Spinal cord (tissue), 10 donors: ENCODE data around the gene PSMB10. TPM values are rescaled to one million over a fixed set of nuclear protein-coding genes. Genes with fewer than 3 reads are reported as not detected.
A peak's percentile ranks its signal among the peaks of the same experiment; 100 is the strongest.

Source experiments
- DNase-seq, 6 donors: peaks; one replicate each; pipeline versions ENCODE4 v3.0.0 to v3.0.0-alpha.2; 2013 to 2015; ENCODE audit warnings: low spot score in 6 of 6, low read depth in 4 of 6
- H3K27ac ChIP-seq: one replicate; pipeline ENCODE4 v1.5.1; 2013; ENCODE audit warnings: low read depth, low read length, control low read depth
- H3K27me3 ChIP-seq: one replicate; pipeline ENCODE4 v1.6.1; 2013; ENCODE audit warnings: low read length; ENCODE audit not compliant: control insufficient read depth, insufficient read depth
- H3K36me3 ChIP-seq: one replicate; pipeline ENCODE4 v1.6.1; 2013; ENCODE audit warnings: low read length; ENCODE audit not compliant: control insufficient read depth, insufficient read depth
- H3K4me1 ChIP-seq: one replicate; pipeline ENCODE4 v1.6.1; 2013; ENCODE audit warnings: low read length; ENCODE audit not compliant: control insufficient read depth, insufficient read depth
- H3K4me3 ChIP-seq: one replicate; pipeline ENCODE4 v1.5.1; 2013; ENCODE audit warnings: low read depth, low read length, control low read depth
- H3K9me3 ChIP-seq: one replicate; pipeline ENCODE4 v1.6.1; 2013; ENCODE audit warnings: low read length; ENCODE audit not compliant: control insufficient read depth, insufficient read depth
- WGBS: methylation state at CpG from one replicate; pipeline ENCODE4 v1.1.5; 2013; ENCODE audit warnings: missing lambda C conversion rate; ENCODE audit not compliant: insufficient coverage; 5-methylcytosine and 5-hydroxymethylcytosine counted together
- polyA plus RNA-seq, 2 donors: library from polyadenylated mRNA; unstranded; fragments of 120-200 nt; gene quantifications; one replicate each; pipeline ENCODE4 v1.2.1, GENCODE V29; 2013; ENCODE audit not compliant: insufficient read length in 2 of 2
- small RNA-seq: library from RNA; depleted of rRNA; stranded (forward); fragments of <200 nt; gene quantifications from one replicate; pipeline ENCODE3, GENCODE V24; 2014; ENCODE audit warnings: low replicate concordance
- total RNA-seq, 2 donors: library from RNA; depleted of rRNA in 1 of 2; stranded (reverse); fragments of 120-200 nt in 1 of 2; fragments of >200 nt in 1 of 2; gene quantifications; one replicate each; pipeline versions ENCODE4 v1.2.3 to v1.2.4, GENCODE V29; 2013 to 2014
- donor health status: healthy.

Gene PSMB10
- total and polyA plus RNA-seq, 4 donors: 18.7 to 64.5 (median 63.0) TPM

DNA sequence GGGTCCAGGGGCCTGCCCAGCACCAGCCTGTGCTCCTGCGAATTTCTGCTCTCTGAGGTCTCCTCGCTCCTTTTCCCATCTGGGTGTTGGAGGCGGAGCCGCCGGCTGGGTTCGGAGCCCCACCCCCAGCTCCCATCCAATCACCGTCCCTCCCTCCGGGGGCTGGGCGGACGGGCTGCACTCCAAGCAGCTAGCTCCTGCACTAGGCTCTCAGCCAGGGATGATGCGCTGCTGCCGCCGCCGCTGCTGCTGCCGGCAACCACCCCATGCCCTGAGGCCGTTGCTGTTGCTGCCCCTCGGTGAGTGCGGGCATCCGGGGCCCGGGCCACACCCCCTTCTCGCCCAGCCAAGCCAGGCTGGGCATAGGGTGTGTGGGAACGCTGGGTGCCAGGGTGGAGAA lies 52.0 kb downstream of the PSMB10 start, which contains the start of gene NRN1L:
Gene NRN1L (plus strand): TSS at position 202 of the 400 bp plus-strand sequence. CDS start 19 bp downstream, at position 221.
- Histone ChIP-seq H3K4me1 (peaks cover 26% of the 10 kb centered on the region), H3K9me3 (no peaks in the 10 kb centered on the region), H3K27ac (peak within 1 kb of the TSS; percentile 33), H3K4me3 (peak within 1 kb of the TSS; percentile 7), H3K36me3 (peaks cover 68% of the 10 kb centered on the region), H3K27me3 (no peaks in the 10 kb centered on the region)
- WGBS: 6% methylated on average over 22 of the region's 22 CpGs
- DNase-seq: peak in 5 of 6 donors; percentile 52 to 94 (median 75)

Small RNA genes lying within 50 kb of the gene (small RNA-seq; reads per million reads assigned to genes)
- gene NRN1L: not detected

Other genes starting within 250 kb of the PSMB10 start
- 10 to 100 TPM; 26.1 to 26.8 TPM for gene GFOD2, start 217.5 kb downstream of the PSMB10 start, total RNA-seq
- gene GFOD2, start 217.5 kb downstream of the PSMB10 start, polyA plus RNA-seq: 10 to 100 TPM; 48.0 to 56.0 TPM
- gene RANBP10, start 130.3 kb downstream of the PSMB10 start, total RNA-seq: 1 to 10 TPM; 6.7 to 8.2 TPM
- 10 to 100 TPM; 15.9 to 25.6 TPM for gene RANBP10, start 130.3 kb downstream of the PSMB10 start, polyA plus RNA-seq
- gene TSNAXIP1, start 130.0 kb downstream of the PSMB10 start, total RNA-seq: 10 to 100 TPM in 1 of 2 donors, 1 to 10 TPM in 1; 4.3 to 11.7 TPM
- gene TSNAXIP1, start 130.0 kb downstream of the PSMB10 start, polyA plus RNA-seq: 10 to 100 TPM; 14.9 to 20.0 TPM
- 10 to 100 TPM; 22.4 to 39.7 TPM for gene THAP11, start 94.5 kb downstream of the PSMB10 start, total RNA-seq
- gene THAP11, start 94.5 kb downstream of the PSMB10 start, polyA plus RNA-seq: 10 to 100 TPM; 31.3 to 34.9 TPM
- gene NUTF2, start 89.9 kb downstream of the PSMB10 start, total RNA-seq: 10 to 100 TPM; 47.7 to 82.6 TPM
- 100 to 1,000 TPM; 138 to 150 TPM for gene NUTF2, start 89.9 kb downstream of the PSMB10 start, polyA plus RNA-seq
- 10 to 100 TPM; 22.1 to 50.8 TPM for gene CENPT, start 89.2 kb downstream of the PSMB10 start, total RNA-seq
- 10 to 100 TPM; 60.0 to 79.2 TPM for gene CENPT, start 89.2 kb downstream of the PSMB10 start, polyA plus RNA-seq
- gene EDC4, start 63.8 kb downstream of the PSMB10 start, total RNA-seq: 10 to 100 TPM; 40.8 to 46.7 TPM
- 10 to 100 TPM; 92.0 to 97.9 TPM for gene EDC4, start 63.8 kb downstream of the PSMB10 start, polyA plus RNA-seq
- 1 to 10 TPM in 1 of 2 donors, under 1 TPM in 1; 0.89 to 2.5 TPM for gene NRN1L, start 52.0 kb downstream of the PSMB10 start, total RNA-seq
- gene NRN1L, start 52.0 kb downstream of the PSMB10 start, polyA plus RNA-seq: 1 to 10 TPM; 1.4 to 1.6 TPM
- 10 to 100 TPM in 1 of 2 donors, 1 to 10 TPM in 1; 8.7 to 18.3 TPM for gene PSKH1, start 43.6 kb downstream of the PSMB10 start, total RNA-seq
- gene PSKH1, start 43.6 kb downstream of the PSMB10 start, polyA plus RNA-seq: 10 to 100 TPM; 31.7 TPM
- gene CTRL, start 5.0 kb downstream of the PSMB10 start, total RNA-seq: 1 to 10 TPM in 1 of 2 donors, under 1 TPM in 1; 0.89 to 1.4 TPM
- gene CTRL, start 5.0 kb downstream of the PSMB10 start, polyA plus RNA-seq: 1 to 10 TPM; 4.6 to 8.1 TPM
- 10 to 100 TPM in 1 of 2 donors, 1 to 10 TPM in 1; 5.8 to 18.4 TPM for gene LCAT, start 7.3 kb upstream of the PSMB10 start, total RNA-seq
- gene LCAT, start 7.3 kb upstream of the PSMB10 start, polyA plus RNA-seq: 10 to 100 TPM; 35.3 to 50.0 TPM
- 10 to 100 TPM; 31.8 to 45.4 TPM for gene SLC12A4, start 31.8 kb upstream of the PSMB10 start, total RNA-seq
- 10 to 100 TPM; 52.9 to 58.8 TPM for gene SLC12A4, start 31.8 kb upstream of the PSMB10 start, polyA plus RNA-seq
- under 1 TPM in 1 of 2 donors, not detected in 1; 0.11 TPM for gene DPEP3, start 43.6 kb upstream of the PSMB10 start, total RNA-seq
- under 1 TPM; 0.12 to 0.22 TPM for gene DPEP3, start 43.6 kb upstream of the PSMB10 start, polyA plus RNA-seq
- 1 to 10 TPM; 2.7 to 3.0 TPM for gene DPEP2, start 62.6 kb upstream of the PSMB10 start, total RNA-seq
- 1 to 10 TPM; 1.0 to 2.3 TPM for gene DPEP2, start 62.6 kb upstream of the PSMB10 start, polyA plus RNA-seq
- gene DPEP2NB, start 79.1 kb upstream of the PSMB10 start, total RNA-seq: not detected
- not detected for gene DPEP2NB, start 79.1 kb upstream of the PSMB10 start, polyA plus RNA-seq
- 1 to 10 TPM; 6.9 to 7.4 TPM for gene DDX28, start 86.4 kb upstream of the PSMB10 start, total RNA-seq
- gene DDX28, start 86.4 kb upstream of the PSMB10 start, polyA plus RNA-seq: 1 to 10 TPM; 8.2 to 9.7 TPM
- 10 to 100 TPM; 13.9 to 16.8 TPM for gene DUS2, start 86.4 kb upstream of the PSMB10 start, total RNA-seq
- gene DUS2, start 86.4 kb upstream of the PSMB10 start, polyA plus RNA-seq: 10 to 100 TPM; 13.3 to 17.2 TPM
- gene NFATC3, start 148.5 kb upstream of the PSMB10 start, total RNA-seq: 10 to 100 TPM; 24.7 to 36.7 TPM
- gene NFATC3, start 148.5 kb upstream of the PSMB10 start, polyA plus RNA-seq: 10 to 100 TPM; 15.1 to 16.9 TPM